Central memory CD8-positive, alpha-beta T cell (primary cell): Measurements from ENCODE around the gene SBF2.
"Not testable (repeated sequence)": the region's sequence is repeated elsewhere in the genome, so short reads cannot be mapped to it uniquely, and the experiment has no call there.

Experiments used
- ATAC-seq: fragments of 150-1000 bp; cut with Tn5 transposase; replicated peaks from 2 replicates; pipeline ENCODE4 v1.10.0; 2022; ENCODE audit warnings: mild to moderate bottlenecking, moderate FRiP score, moderate number of reproducible peaks; ENCODE audit not compliant: poor library complexity, severe bottlenecking; ENCODE audit errors: extremely low read depth
- DNase-seq, 2 donors: peaks; one replicate each; pipeline ENCODE4 v3.0.0; 2021; ENCODE audit warnings: low spot score in 2 of 2
- H3K27ac Mint-ChIP-seq: one replicate; pipeline ENCODE4 v1.8.0; 2022; ENCODE audit warnings: low read depth, mild to moderate bottlenecking, moderate library complexity, mixed read lengths
- H3K27me3 Mint-ChIP-seq: one replicate; pipeline ENCODE4 v1.8.0; 2022; ENCODE audit warnings: mixed read lengths
- H3K36me3 Mint-ChIP-seq: one replicate; pipeline ENCODE4 v1.8.0; 2022; ENCODE audit warnings: mild to moderate bottlenecking, moderate library complexity, mixed read lengths; ENCODE audit not compliant: insufficient read depth
- H3K4me1 Mint-ChIP-seq: one replicate; pipeline ENCODE4 v1.8.0; 2022; ENCODE audit warnings: mixed read lengths
- H3K4me3 Mint-ChIP-seq: one replicate; pipeline ENCODE4 v1.8.0; 2022; ENCODE audit warnings: mild to moderate bottlenecking, moderate library complexity, mixed read lengths
- H3K9me3 Mint-ChIP-seq: one replicate; pipeline ENCODE4 v1.8.0; 2022; ENCODE audit warnings: mixed read lengths

The SBF2 gene

DNA sequence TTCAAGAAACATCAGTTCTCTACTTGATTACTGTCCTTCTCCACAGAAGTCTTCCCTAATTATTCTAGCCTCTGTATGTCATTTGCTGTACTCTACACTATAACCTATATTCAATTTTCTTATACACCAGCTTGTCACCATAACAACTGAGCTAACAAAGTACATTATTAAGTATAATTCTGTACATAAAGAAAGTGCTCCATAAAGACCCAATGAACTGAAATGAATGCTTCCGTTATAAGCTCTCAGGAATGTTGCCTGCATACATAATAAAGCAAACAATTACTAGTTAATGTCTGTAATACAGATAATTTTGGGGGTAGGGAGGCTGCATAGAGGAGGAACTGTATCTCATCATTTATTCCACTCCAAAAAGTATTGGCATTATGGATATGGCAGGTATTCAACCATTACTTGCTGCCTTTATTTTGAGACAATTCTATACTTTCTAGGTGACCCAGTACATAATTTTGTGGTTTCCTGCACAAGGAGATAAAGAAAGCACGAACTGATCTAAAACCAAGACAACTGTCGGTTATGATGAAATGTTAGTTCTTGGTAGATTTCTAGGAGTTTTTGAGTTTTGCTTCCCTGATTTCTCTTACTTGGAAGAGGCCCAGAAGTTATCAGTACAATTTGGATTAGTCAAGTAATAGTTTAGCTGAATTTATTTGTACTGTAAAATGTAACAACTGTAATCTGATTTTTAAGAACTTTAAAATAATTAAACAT is 202.5 kb downstream of the SBF2 start:
- ATAC-seq (no peak), DNase-seq (no peak)
- Mint-ChIP-seq H3K36me3 (peaks cover 4% of the 10 kb centered on the region), H3K4me3 (no peak overlapping the region), H3K27me3 (no peaks in the 10 kb centered on the region), H3K27ac (no peak overlapping the region), H3K4me1 (peaks cover 11% of the 10 kb centered on the region), H3K9me3 (no peaks in the 10 kb centered on the region)

GRCh38 chr11:10087923-10088225 is 206.1 kb downstream of the SBF2 start:
- not testable (repeated sequence) for H3K27ac Mint-ChIP-seq, H3K4me3 Mint-ChIP-seq, ATAC-seq, DNase-seq, H3K36me3 Mint-ChIP-seq, H3K9me3 Mint-ChIP-seq, H3K27me3 Mint-ChIP-seq
- H3K4me1 Mint-ChIP-seq = peaks cover 13% of the 10 kb centered on the region

GRCh38 chr11:10087186-10087922 is 206.7 kb downstream of the SBF2 start:
- Mint-ChIP-seq H3K4me1 (peaks cover 19% of the 10 kb centered on the region), H3K9me3 (peaks cover 9% of the 10 kb centered on the region), H3K27ac (no peak overlapping the region), H3K27me3 (no peaks in the 10 kb centered on the region), H3K36me3 (peaks cover 2% of the 10 kb centered on the region), H3K4me3 (no peak overlapping the region)
- ATAC-seq (no peak), DNase-seq (no peak)

GRCh38 chr11:10080138-10080537 is 213.9 kb downstream of the SBF2 start:
- Mint-ChIP-seq H3K27me3 (no peaks in the 10 kb centered on the region), H3K36me3 (no peaks in the 10 kb centered on the region), H3K27ac (no peak overlapping the region), H3K4me1 (peaks cover 10% of the 10 kb centered on the region), H3K9me3 (peaks cover 16% of the 10 kb centered on the region), H3K4me3 (no peak overlapping the region)
- DNase-seq = no peak
- no peak for ATAC-seq

- Mint-ChIP-seq H3K36me3 (no peaks in the 10 kb centered on the region), H3K27me3 (no peaks in the 10 kb centered on the region), H3K4me1 (no peaks in the 10 kb centered on the region), H3K27ac (no peak overlapping the region), H3K4me3 (no peak overlapping the region), H3K9me3 (no peaks in the 10 kb centered on the region)
- no peak for ATAC-seq
- no peak for DNase-seq
Observed at GRCh38 chr11:10076458-10077141, 217.4 kb downstream of the SBF2 start.

- no peaks in the 10 kb centered on the region for H3K9me3 Mint-ChIP-seq
- DNase-seq (no peak), ATAC-seq (no peak)
- no peak overlapping the region for H3K27ac Mint-ChIP-seq
- H3K36me3 Mint-ChIP-seq = no peaks in the 10 kb centered on the region
- H3K4me3 Mint-ChIP-seq = no peak overlapping the region
- no peaks in the 10 kb centered on the region for H3K4me1 Mint-ChIP-seq
- no peaks in the 10 kb centered on the region for H3K27me3 Mint-ChIP-seq
Observed at GRCh38 chr11:10075141-10075540, 218.9 kb downstream of the SBF2 start.

DNA sequence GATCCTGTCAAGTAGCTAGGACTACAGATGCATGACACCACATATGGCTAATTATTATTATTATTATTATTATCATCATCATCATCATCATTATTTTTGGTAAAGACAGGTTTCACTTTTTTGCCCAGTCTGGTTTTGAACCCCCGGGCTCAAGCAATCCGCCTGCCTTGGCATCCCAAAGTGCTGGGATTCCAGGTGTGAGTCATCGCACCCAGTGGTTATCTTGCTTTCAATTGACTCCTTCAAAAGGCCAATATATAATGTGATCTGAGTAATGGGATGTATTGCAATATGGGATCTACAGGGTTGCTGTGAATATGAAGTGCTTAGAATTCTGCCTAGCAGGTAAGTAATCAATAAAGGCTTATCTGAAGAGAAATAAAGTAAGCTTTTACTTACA is 221.2 kb downstream of the SBF2 start:
- Mint-ChIP-seq H3K4me3 (no peak overlapping the region), H3K9me3 (no peaks in the 10 kb centered on the region), H3K4me1 (no peaks in the 10 kb centered on the region), H3K36me3 (no peaks in the 10 kb centered on the region), H3K27ac (no peak overlapping the region), H3K27me3 (no peaks in the 10 kb centered on the region)
- DNase-seq (no peak), ATAC-seq (no peak)

- no peak for ATAC-seq
Observed at GRCh38 chr11:10072142-10072541, 221.9 kb downstream of the SBF2 start.

GRCh38 chr11:10067629-10068300 is 226.3 kb downstream of the SBF2 start:
- no peak overlapping the region for H3K4me3 Mint-ChIP-seq
- no peak for ATAC-seq

More at GRCh38 chr11:10072142-10072541, 221.9 kb downstream of the SBF2 start:
- H3K36me3 Mint-ChIP-seq = no peaks in the 10 kb centered on the region
- H3K4me3 Mint-ChIP-seq = no peak overlapping the region
- H3K9me3 Mint-ChIP-seq = no peaks in the 10 kb centered on the region
- no peak overlapping the region for H3K27ac Mint-ChIP-seq
- H3K4me1 Mint-ChIP-seq = no peaks in the 10 kb centered on the region
- no peak for DNase-seq
- H3K27me3 Mint-ChIP-seq = no peaks in the 10 kb centered on the region

GRCh38 chr11:10066441-10066840 is 227.6 kb downstream of the SBF2 start:
- no peak for ATAC-seq
- Mint-ChIP-seq H3K27me3 (no peaks in the 10 kb centered on the region), H3K27ac (no peak overlapping the region), H3K4me3 (no peak overlapping the region), H3K9me3 (peaks cover 9% of the 10 kb centered on the region), H3K4me1 (no peaks in the 10 kb centered on the region), H3K36me3 (no peaks in the 10 kb centered on the region)
- no peak for DNase-seq

More at GRCh38 chr11:10067629-10068300, 226.3 kb downstream of the SBF2 start:
- Mint-ChIP-seq H3K27me3 (no peaks in the 10 kb centered on the region), H3K36me3 (no peaks in the 10 kb centered on the region), H3K27ac (no peak overlapping the region), H3K4me1 (no peaks in the 10 kb centered on the region), H3K9me3 (no peaks in the 10 kb centered on the region)
- DNase-seq = no peak

DNA sequence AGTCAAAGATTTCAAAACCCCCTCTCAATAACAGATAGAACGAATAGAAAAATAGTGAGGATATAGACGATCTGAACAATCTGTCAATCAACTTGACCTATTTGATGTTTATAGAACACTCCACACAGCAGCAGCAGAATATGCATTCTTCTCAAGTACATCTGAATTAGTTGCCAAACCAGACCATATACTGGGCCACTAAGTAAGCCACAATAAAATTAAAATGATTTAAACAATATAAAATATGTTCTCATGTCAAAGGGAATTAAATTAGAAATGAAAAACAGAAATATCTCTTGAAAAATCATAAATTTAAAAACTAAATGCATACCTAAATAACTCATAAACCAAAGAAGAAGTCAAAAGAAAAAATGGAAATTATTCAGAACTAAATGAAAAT is 229.2 kb downstream of the SBF2 start:
- Mint-ChIP-seq H3K4me3 (no peak overlapping the region), H3K36me3 (no peaks in the 10 kb centered on the region), H3K4me1 (no peaks in the 10 kb centered on the region), H3K27ac (no peak overlapping the region), H3K9me3 (peaks cover 20% of the 10 kb centered on the region), H3K27me3 (no peaks in the 10 kb centered on the region)
- ATAC-seq (no peak), DNase-seq (no peak)

- DNase-seq = no peak
- no peak overlapping the region for H3K27ac Mint-ChIP-seq
- H3K9me3 Mint-ChIP-seq = peaks cover 37% of the 10 kb centered on the region
- no peaks in the 10 kb centered on the region for H3K36me3 Mint-ChIP-seq
- ATAC-seq = no peak
- H3K4me3 Mint-ChIP-seq = no peak overlapping the region
- no peaks in the 10 kb centered on the region for H3K4me1 Mint-ChIP-seq
- H3K27me3 Mint-ChIP-seq = no peaks in the 10 kb centered on the region
Observed at GRCh38 chr11:10058356-10058755, 235.7 kb downstream of the SBF2 start.
